SU-DHL-6 (cell line): Measurements from ENCODE around the gene ETF1.

ENCODE experiments used
- CTCF ChIP-seq: fragments of 200-600 bp; sonication (generic); IDR thresholded peaks from one replicate; pipeline ENCODE4 v1.5.1; 2017; ENCODE audit warnings: antibody characterized with exemption, mild to moderate bottlenecking, low read length, moderate library complexity; ENCODE audit not compliant: insufficient read depth, poor library complexity, severe bottlenecking
- EZH2phosphoT487 ChIP-seq: fragments of 200-600 bp; sonication (generic), shearing (Covaris generic); conservative IDR thresholded peaks from 2 replicates; pipeline ENCODE4 v1.6.1; 2018; ENCODE audit warnings: mild to moderate bottlenecking, antibody characterized with exemption, low read length, moderate library complexity, mixed read lengths

GRCh38 chr5:138566792-138567191 is 23.8 kb upstream of the ETF1 start:
- TF ChIP-seq EZH2phosphoT487: no peak
- TF ChIP-seq CTCF: no peak
